Skeletal muscle tissue (tissue), 4 donors: ENCODE measurements around the gene BTG1. TPM values are rescaled to one million over a fixed set of nuclear protein-coding genes. Genes with fewer than 3 reads are reported as not detected.

Experiments
- H3K27ac ChIP-seq: one replicate; pipeline ENCODE4 v1.7.0; 2013; ENCODE audit warnings: mild to moderate bottlenecking, low read depth, low read length, inconsistent platforms
- H3K27me3 ChIP-seq, 3 donors: one replicate each; pipeline ENCODE4 v1.7.0; 2013; ENCODE audit warnings: low read length in 3 of 3; ENCODE audit not compliant: control insufficient read depth in 3 of 3, insufficient read depth in 3 of 3
- H3K36me3 ChIP-seq, 3 donors: one replicate each; pipeline ENCODE4 v1.7.0; 2013; ENCODE audit warnings: low read length in 3 of 3; ENCODE audit not compliant: control insufficient read depth in 3 of 3, insufficient read depth in 3 of 3
- H3K4me1 ChIP-seq, 3 donors: one replicate each; pipeline ENCODE4 v1.7.0; 2013; ENCODE audit warnings: low read length in 3 of 3, mild to moderate bottlenecking in 3 of 3; ENCODE audit not compliant: control insufficient read depth in 3 of 3, insufficient read depth in 3 of 3
- H3K4me3 ChIP-seq, 3 donors: one replicate each; pipeline ENCODE4 v1.7.0; 2013; ENCODE audit warnings: low read length in 3 of 3
- H3K9ac ChIP-seq, 3 donors: one replicate each; pipeline ENCODE4 v1.7.0; 2013; ENCODE audit warnings: low read length in 3 of 3, mild to moderate bottlenecking in 3 of 3, moderate library complexity in 2 of 3, low read depth in 1 of 3
- H3K9me3 ChIP-seq, 3 donors: one replicate each; pipeline ENCODE4 v1.7.0; 2013; ENCODE audit warnings: low read length in 3 of 3; ENCODE audit not compliant: control insufficient read depth in 3 of 3
- total RNA-seq: library from RNA; depleted of rRNA; stranded (reverse); fragments of >200 nt; gene quantifications from one replicate; pipeline ENCODE4 v1.2.3, GENCODE V29; 2014
- donor health status: Osteomylitis.

BTG1 gene, protein sequence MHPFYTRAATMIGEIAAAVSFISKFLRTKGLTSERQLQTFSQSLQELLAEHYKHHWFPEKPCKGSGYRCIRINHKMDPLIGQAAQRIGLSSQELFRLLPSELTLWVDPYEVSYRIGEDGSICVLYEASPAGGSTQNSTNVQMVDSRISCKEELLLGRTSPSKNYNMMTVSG
- total RNA-seq = 26.1 TPM

DNA sequence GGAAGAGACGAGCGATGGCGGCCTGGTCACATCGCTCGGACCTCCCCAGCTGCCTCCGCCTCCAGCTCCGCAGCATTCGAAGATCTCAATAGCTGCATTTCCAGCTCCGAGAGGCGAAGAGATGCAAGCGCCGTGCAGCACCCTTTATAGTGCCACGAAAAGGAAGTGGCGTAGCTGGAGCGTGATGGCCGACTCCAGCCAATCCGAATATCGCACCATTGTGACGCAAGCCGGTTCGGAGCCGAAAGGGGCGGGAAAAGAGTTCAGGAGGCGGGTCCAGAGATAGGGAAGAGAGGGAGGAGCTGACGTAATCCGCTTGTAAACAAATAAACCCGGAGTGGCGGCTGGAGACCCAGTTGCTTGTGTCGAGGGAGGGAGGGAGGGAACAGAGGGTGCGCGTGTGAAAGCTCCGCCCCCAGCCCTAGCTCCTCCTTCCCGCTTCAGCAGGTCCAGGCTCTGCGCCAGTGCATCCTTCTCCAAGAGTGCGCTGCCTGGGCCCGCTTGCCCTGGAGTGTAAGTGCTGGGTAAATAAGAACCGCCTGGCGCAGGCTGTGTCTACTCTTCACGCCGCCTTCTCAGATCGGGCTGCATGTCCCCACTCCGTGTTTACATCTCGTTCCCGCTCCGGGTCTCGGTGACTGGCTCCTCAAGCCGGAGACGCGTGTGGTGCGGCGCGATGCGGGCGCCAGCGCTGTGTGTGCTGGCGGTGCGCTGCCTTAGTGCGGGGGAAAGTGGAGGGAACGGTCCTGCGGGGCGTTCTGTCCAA lies at the start of gene BTG1:
Gene BTG1 (minus strand): TSS at position 116 of the 766 bp plus-strand sequence. CDS start 311 bp downstream, outside the sequence.
- H3K4me3 ChIP-seq = peak within 1 kb of the TSS; percentile 93 to 99 (median 94)
- H3K9ac ChIP-seq = peak within 1 kb of the TSS; percentile 92 to 96 (median 96)
- no peaks in the 10 kb centered on the region for H3K27me3 ChIP-seq
- peaks cover 2 to 19% (median 18%) of the 10 kb centered on the region in 3 donors for H3K4me1 ChIP-seq
- H3K9me3 ChIP-seq = no peaks in the 10 kb centered on the region
- H3K36me3 ChIP-seq = peaks cover 3 to 8% (median 5%) of the 10 kb centered on the region in 3 donors
- peak within 1 kb of the TSS; percentile 98 for H3K27ac ChIP-seq

DNA sequence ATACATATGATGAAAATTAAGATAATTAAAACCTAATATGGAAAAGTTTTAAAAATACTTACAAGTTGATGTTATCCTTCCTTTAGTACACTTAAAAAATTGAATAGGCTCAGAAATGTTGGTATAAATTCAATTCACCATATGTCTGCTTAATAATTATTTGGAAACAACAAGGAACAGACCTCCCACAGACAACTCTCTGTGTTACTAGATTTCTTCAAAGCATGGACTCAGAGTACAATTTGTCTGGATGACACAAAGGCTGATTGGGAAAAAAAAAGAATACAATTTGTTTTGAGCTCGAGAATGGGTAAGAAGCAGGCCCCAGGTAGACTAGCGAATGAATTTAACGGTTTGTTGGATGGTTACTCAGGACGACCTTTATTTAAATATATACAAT lies 48.9 kb upstream of the BTG1 start:
- Histone ChIP-seq H3K9me3 (peaks cover 0 to 2% (median 0%) of the 10 kb centered on the region in 3 donors), H3K4me1 (no peaks in the 10 kb centered on the region), H3K4me3 (no peak overlapping the region), H3K27ac (no peak overlapping the region), H3K27me3 (no peaks in the 10 kb centered on the region), H3K36me3 (no peaks in the 10 kb centered on the region), H3K9ac (no peak overlapping the region)

DNA sequence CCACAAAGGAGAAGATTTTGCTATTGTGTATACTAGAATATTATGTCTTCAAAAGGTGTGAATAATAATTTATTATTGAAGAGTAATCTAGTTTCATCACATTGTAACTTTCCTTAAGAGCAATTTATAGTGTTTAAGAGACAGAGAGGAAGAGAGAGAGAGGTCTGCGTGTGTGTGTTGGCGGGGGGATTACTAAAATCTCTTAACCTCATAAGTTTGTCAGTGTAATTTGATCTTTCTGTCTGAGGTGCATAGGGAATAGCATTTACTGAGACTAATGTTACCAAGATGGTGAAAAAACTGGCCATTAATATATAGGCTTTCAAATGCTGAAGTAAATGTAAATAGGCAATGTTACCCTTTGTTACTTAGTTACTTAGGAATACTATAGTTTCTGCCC lies 48.2 kb upstream of the BTG1 start:
- Histone ChIP-seq H3K27me3 (no peaks in the 10 kb centered on the region), H3K9ac (no peak overlapping the region), H3K9me3 (peaks cover 0 to 2% (median 0%) of the 10 kb centered on the region in 3 donors), H3K4me3 (no peak overlapping the region), H3K4me1 (no peaks in the 10 kb centered on the region), H3K27ac (no peak overlapping the region), H3K36me3 (no peaks in the 10 kb centered on the region)

DNA sequence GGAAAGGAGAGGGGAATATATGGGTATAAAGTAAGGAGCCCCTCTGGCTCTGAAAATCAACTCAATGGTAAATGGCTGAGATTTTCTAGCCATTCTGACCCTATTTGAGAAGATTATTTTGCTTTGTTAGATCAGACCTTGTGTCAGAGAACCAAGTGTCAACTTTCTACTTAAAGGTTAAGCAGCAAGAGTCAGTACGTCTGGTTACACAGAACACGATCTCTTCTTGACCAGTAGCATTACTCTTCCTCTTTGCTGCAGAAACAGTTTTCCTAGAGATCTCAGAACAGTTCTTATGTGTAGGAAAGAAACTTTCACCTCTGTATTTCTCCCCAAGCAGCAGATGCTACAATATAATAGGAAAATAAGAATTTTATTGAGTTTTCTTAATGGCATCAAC lies 47.4 kb upstream of the BTG1 start:
- Histone ChIP-seq H3K4me3 (no peak overlapping the region), H3K9ac (no peak overlapping the region), H3K36me3 (no peaks in the 10 kb centered on the region), H3K4me1 (no peaks in the 10 kb centered on the region), H3K9me3 (peaks cover 0 to 2% (median 0%) of the 10 kb centered on the region in 3 donors), H3K27me3 (no peaks in the 10 kb centered on the region), H3K27ac (no peak overlapping the region)

DNA sequence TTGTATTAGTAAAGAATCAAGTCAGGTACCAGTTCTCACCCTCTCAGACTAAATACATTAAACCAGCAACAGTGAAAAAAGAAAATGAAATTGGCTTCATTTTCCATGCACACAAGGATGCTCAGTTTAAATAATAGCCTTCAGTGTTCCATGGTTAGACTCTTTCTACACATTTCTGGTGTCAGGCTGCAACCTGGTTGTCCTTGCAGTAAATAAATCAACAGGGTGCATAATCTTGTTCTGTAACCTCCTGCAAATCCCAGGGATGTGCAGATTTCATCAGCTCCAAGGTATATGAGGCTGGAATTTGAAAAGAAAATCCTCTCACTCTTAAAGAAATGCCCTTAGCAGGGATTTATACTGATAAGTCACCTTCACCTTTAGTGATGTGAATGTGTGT lies 46.7 kb upstream of the BTG1 start:
- Histone ChIP-seq H3K9me3 (peaks cover 0 to 2% (median 0%) of the 10 kb centered on the region in 3 donors), H3K27me3 (no peaks in the 10 kb centered on the region), H3K4me1 (no peaks in the 10 kb centered on the region), H3K4me3 (no peak overlapping the region), H3K36me3 (no peaks in the 10 kb centered on the region), H3K27ac (no peak overlapping the region), H3K9ac (no peak overlapping the region)

DNA sequence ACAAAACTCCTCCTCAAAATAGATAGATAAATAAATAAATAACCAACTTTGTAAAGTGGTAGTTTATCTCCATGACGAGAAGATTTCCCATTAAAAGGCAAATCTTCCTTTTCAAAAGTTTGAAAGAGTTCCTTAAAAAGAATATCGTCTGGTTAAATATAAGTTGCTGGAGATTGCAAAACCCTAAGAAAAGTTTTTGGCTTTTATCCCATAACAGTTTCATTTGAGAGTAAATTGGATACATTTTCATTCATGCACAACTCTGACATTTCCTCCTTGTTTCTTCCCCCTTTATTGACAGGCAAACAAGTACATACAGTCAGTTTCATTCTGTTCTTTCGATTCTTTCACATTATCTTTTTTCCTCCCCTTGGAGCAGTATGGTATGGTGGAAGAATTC lies 45.4 kb upstream of the BTG1 start:
- Histone ChIP-seq H3K36me3 (no peaks in the 10 kb centered on the region), H3K4me1 (no peaks in the 10 kb centered on the region), H3K4me3 (no peak overlapping the region), H3K9ac (no peak overlapping the region), H3K27me3 (no peaks in the 10 kb centered on the region), H3K9me3 (no peaks in the 10 kb centered on the region), H3K27ac (no peak overlapping the region)

DNA sequence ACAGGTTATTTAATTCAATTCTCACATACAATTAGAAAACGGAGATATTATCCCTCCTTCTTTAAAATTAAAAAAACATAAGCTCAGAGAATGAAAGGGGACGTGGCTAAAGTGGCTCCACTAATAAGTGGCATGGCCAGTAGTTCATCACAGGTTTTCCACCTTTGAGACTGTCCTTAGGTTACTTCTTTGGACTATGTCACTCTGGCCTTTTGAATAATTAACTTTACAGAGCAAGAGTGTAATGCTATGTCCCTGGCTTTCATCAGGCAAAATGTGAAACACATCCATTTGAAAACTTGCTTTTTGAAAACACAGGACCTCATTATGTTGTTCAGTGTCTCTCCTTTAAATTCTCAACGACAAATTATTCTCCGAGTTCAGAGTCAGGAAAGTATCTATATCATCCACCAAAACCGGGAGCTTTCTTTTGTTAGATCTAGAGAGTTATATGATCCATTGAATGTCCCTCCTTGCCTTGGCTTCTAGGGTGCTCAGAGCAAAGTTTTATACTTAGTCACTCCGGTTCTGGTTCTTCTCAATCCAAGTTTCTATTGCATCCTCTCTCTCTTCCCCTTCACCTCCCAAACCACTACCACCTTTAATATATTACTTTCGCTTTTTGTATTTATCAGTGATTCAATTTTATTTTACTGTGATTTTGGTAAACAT lies 43.0 kb upstream of the BTG1 start:
- H3K36me3 ChIP-seq = no peaks in the 10 kb centered on the region

DNA sequence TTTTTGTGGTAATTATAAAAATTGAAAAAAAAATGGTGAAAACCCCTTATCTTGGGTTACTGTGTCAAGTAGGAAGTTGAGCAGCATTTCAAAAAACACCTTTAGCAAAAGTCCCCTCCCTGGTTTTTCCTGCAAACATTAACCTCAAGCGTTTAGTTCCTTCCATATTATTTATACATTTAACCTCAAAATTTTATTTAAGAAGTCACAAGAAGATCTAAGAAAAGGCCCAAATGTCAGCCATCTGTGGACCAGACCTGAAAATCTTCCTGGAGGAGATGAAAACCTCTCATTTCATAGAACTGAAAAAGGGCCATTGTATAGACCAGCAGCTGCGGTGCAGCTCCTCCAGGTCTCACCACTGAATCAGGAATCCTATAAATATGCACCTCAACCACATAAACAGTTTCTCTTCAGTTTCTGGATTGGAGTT lies 40.4 kb upstream of the BTG1 start:
- H3K9me3 ChIP-seq = no peaks in the 10 kb centered on the region
- no peaks in the 10 kb centered on the region for H3K27me3 ChIP-seq
- H3K9ac ChIP-seq = no peak overlapping the region
- no peaks in the 10 kb centered on the region for H3K4me1 ChIP-seq
- H3K27ac ChIP-seq = no peak overlapping the region
- no peaks in the 10 kb centered on the region for H3K36me3 ChIP-seq
- no peak overlapping the region for H3K4me3 ChIP-seq

More for the DNA sequence above, 43.0 kb upstream of the BTG1 start:
- Histone ChIP-seq H3K4me1 (no peaks in the 10 kb centered on the region), H3K4me3 (no peak overlapping the region), H3K27ac (no peak overlapping the region), H3K9me3 (no peaks in the 10 kb centered on the region), H3K27me3 (no peaks in the 10 kb centered on the region), H3K9ac (no peak overlapping the region)

DNA sequence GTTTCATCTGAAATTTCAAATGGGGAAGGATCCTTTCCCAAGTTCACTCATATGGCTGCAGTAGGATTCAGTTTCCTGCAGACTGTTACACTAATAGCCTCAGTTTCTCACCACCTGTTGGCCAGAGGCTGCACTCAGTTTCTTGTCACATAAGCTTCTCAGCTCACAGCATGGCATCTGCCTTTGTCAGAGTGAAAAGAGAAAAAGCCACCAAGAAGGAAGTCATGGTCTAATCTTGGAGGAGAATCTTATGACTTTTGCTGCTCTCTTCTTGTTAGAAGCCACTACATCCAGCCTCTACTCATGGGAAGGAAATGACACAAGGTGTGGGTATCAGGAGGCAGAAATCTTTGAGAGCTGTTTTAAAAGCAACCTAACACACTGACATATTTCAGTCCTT lies 39.4 kb upstream of the BTG1 start:
- Histone ChIP-seq H3K27me3 (no peaks in the 10 kb centered on the region), H3K9me3 (no peaks in the 10 kb centered on the region), H3K4me1 (no peaks in the 10 kb centered on the region), H3K4me3 (no peak overlapping the region), H3K27ac (no peak overlapping the region), H3K9ac (no peak overlapping the region), H3K36me3 (no peaks in the 10 kb centered on the region)

DNA sequence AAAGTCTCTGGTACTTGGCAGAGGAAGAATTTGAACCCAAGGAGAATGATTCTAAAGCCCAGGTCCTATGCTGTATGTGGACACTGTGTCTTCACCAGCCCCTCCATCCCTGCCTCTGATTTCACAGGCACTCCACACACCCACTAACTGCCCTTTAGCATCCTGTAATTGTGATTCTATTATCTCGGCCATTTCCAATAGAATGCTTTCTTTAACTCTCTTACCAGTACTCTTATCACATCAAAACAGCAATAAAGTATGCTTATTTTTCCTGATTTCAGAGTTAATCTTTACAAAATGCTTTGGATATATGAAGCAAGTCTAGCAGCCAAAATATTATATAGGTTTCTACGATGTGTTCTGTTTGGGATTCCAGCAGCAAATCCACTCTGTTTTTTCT lies 37.9 kb upstream of the BTG1 start:
- Histone ChIP-seq H3K9ac (no peak overlapping the region), H3K27ac (no peak overlapping the region), H3K27me3 (no peaks in the 10 kb centered on the region), H3K9me3 (no peaks in the 10 kb centered on the region), H3K4me1 (no peaks in the 10 kb centered on the region), H3K36me3 (no peaks in the 10 kb centered on the region), H3K4me3 (no peak overlapping the region)
